Endothelial cell of umbilical vein (primary cell): ENCODE measurements around the gene LAMC2. TPM values are rescaled to one million over a fixed set of nuclear protein-coding genes. Genes with fewer than 3 reads are reported as not detected.

Experiments used
- BruUV-seq: library from RNA; stranded (reverse); fragments of 400-500 nt; replicated peaks from 2 replicates; lab custom pipeline; 2021; lab: Mats Ljungman, UMichigan
- CTCF ChIA-PET: fragments of 300-600, 350-600 bp; sonication (Branson Sonifier 250); formaldehyde crosslinking; loops from one replicate; lab custom pipeline; 2021; ENCODE audit warnings: antibody characterized with exemption, inconsistent platforms; lab: Charles Lee
- POLR2A ChIA-PET: fragments of 300-600, 350-600 bp; sonication (Branson Sonifier 250); formaldehyde crosslinking; loops from one replicate; lab custom pipeline; 2021; ENCODE audit warnings: antibody characterized with exemption, inconsistent platforms; lab: Charles Lee
- DNase-seq: peaks from one replicate; pipeline ENCODE4 v3.0.0-alpha.2; 2011; ENCODE audit warnings: low read depth, low spot score
- FAIRE-seq: peaks from 2 replicates; lab custom pipeline; 2011; peaks lifted over from hg19 to GRCh38; lab: Jason Lieb, UNC
- H2AFZ ChIP-seq: 2 replicates; pipeline ENCODE4 v1.6.0; 2012; ENCODE audit warnings: low read depth, low read length, control low read depth, inconsistent platforms
- H3K27ac ChIP-seq: 2 replicates; pipeline ENCODE4 v1.5.1; 2011; ENCODE audit warnings: low read depth, mild to moderate bottlenecking, control low read depth, low read length, moderate library complexity; ENCODE audit not compliant: insufficient read depth
- H3K27me3 ChIP-seq, 2 experiments: 2 replicates each; pipeline versions ENCODE4 v1.6.0 to v1.6.1; 2011; ENCODE audit warnings: low read length in 2 of 2, mixed read lengths in 1 of 2; ENCODE audit not compliant: control insufficient read depth in 2 of 2, insufficient read depth in 2 of 2
- H3K36me3 ChIP-seq, 2 experiments: 2 replicates in 1 of 2; 3 replicates in 1 of 2; pipeline ENCODE4 v1.5.1; 2011; ENCODE audit warnings: low read length in 2 of 2, mild to moderate bottlenecking in 1 of 2, moderate library complexity in 1 of 2; ENCODE audit not compliant: control insufficient read depth in 2 of 2, insufficient read depth in 2 of 2; ENCODE audit errors: extremely low read depth in 1 of 2
- H3K4me1 ChIP-seq: 3 replicates; pipeline ENCODE4 v1.5.1; 2011; ENCODE audit warnings: mild to moderate bottlenecking, low read length; ENCODE audit not compliant: control insufficient read depth, insufficient read depth; ENCODE audit errors: extremely low read depth
- H3K4me2 ChIP-seq: 2 replicates; pipeline ENCODE4 v1.6.1; 2011; ENCODE audit warnings: low read length, control low read depth, mixed read lengths; ENCODE audit not compliant: insufficient read depth
- H3K4me3 ChIP-seq, 3 experiments: fragments of 200-600 bp in 1 of 3; sonication (generic), shearing (Covaris generic) in 1 of 3; replicated peaks in 1 of 3; 2 replicates each; pipeline ENCODE4 v1.5.1; 2011 to 2016; ENCODE audit warnings: control low read depth in 3 of 3, low read length in 3 of 3, mild to moderate bottlenecking in 2 of 3, inconsistent platforms in 1 of 3, low read depth in 1 of 3, moderate library complexity in 1 of 3; ENCODE audit not compliant: insufficient read depth in 1 of 3
- H3K79me2 ChIP-seq: 2 replicates; pipeline ENCODE4 v1.6.0; 2012; ENCODE audit warnings: low read length, inconsistent platforms; ENCODE audit not compliant: control insufficient read depth, insufficient read depth
- H3K9ac ChIP-seq: replicated peaks from 2 replicates; pipeline ENCODE3; 2011; ENCODE audit warnings: low read length, control low read depth; ENCODE audit not compliant: insufficient read depth; ENCODE audit errors: extremely low read depth
- H3K9me1 ChIP-seq: replicated peaks from 3 replicates; pipeline ENCODE4 v1.6.0; 2011; ENCODE audit warnings: mild to moderate bottlenecking, low read length; ENCODE audit not compliant: control insufficient read depth, insufficient read depth; ENCODE audit errors: extremely low read depth
- H3K9me3 ChIP-seq: replicated peaks from 2 replicates; pipeline ENCODE4 v1.5.1; 2012; ENCODE audit warnings: low read length, inconsistent platforms; ENCODE audit not compliant: control insufficient read depth, insufficient read depth
- H4K20me1 ChIP-seq: replicated peaks from 2 replicates; pipeline ENCODE3; 2011; ENCODE audit warnings: mild to moderate bottlenecking, low read length; ENCODE audit not compliant: control insufficient read depth, insufficient read depth; ENCODE audit errors: extremely low read depth
- FOS ChIP-seq: IDR thresholded peaks from 2 replicates; pipeline ENCODE4 v1.6.1; 2011; ENCODE audit warnings: mild to moderate bottlenecking, low read length, moderate library complexity, borderline replicate concordance; ENCODE audit not compliant: insufficient read depth
- GATA2 ChIP-seq: IDR thresholded peaks from 2 replicates; pipeline ENCODE4 v1.7.0; 2011; ENCODE audit warnings: low read depth, mild to moderate bottlenecking, moderate library complexity, mixed read lengths, low read length; ENCODE audit not compliant: insufficient read length, insufficient read depth
- JUN ChIP-seq: IDR thresholded peaks from 2 replicates; pipeline ENCODE4 v1.6.1; 2011; ENCODE audit warnings: borderline replicate concordance, low read depth; ENCODE audit not compliant: insufficient read length, insufficient read depth
- MYC ChIP-seq: IDR thresholded peaks from one replicate; pipeline ENCODE4 v1.6.1; 2011; ENCODE audit warnings: mild to moderate bottlenecking, low read depth, low read length
- POLR2A ChIP-seq: IDR thresholded peaks from 2 replicates; pipeline ENCODE4 v1.6.1; 2012; ENCODE audit warnings: low read depth, mild to moderate bottlenecking, control low read depth, low read length
- POLR2AphosphoS5 ChIP-seq: IDR thresholded peaks from 2 replicates; pipeline ENCODE4 v1.6.1; 2012; ENCODE audit warnings: low read depth, mild to moderate bottlenecking, control low read depth, low read length, moderate library complexity; ENCODE audit not compliant: insufficient read depth
- dilution Hi-C: fragments of 300-500 bp; cut with MboI; formaldehyde crosslinking; loops from one replicate; pipeline ENCODE4 v1.15.0; 2019; ENCODE audit warnings: low sequenced_read_pairs; ENCODE audit not compliant: extremely low pct_ligation_motif_present
- intact Hi-C: fragments of 100-400 bp; cut with micrococcal nuclease; formaldehyde crosslinking; loops from one replicate; pipeline ENCODE4 v1.10.0; 2022
- polyA plus RNA-seq, 4 experiments: library from polyadenylated mRNA; depleted of rRNA in 3 of 4; stranded (reverse) in 3 of 4; unstranded in 1 of 4; fragments of >200 nt; gene quantifications; 2 replicates each; pipeline versions ENCODE4 v1.2.1 to v1.2.3, GENCODE V29; 2011 to 2012; ENCODE audit warnings: missing spikeins in 1 of 4
- total RNA-seq: library from RNA; stranded (reverse); gene quantifications from 2 replicates; pipeline ENCODE4 v1.2.3, GENCODE V29; 2021
- TF ChIP-seq, protein P1 (sequence below): IDR thresholded peaks from 2 replicates; pipeline ENCODE4 v1.6.1; 2011; ENCODE audit not compliant: insufficient read depth, insufficient read length

LAMC2 gene
- total and polyA plus RNA-seq, 2 donors (not counting 3 experiments of a cell fraction or from before 2014, with no cell fraction given) = 0.23 to 0.82 TPM

DNA sequence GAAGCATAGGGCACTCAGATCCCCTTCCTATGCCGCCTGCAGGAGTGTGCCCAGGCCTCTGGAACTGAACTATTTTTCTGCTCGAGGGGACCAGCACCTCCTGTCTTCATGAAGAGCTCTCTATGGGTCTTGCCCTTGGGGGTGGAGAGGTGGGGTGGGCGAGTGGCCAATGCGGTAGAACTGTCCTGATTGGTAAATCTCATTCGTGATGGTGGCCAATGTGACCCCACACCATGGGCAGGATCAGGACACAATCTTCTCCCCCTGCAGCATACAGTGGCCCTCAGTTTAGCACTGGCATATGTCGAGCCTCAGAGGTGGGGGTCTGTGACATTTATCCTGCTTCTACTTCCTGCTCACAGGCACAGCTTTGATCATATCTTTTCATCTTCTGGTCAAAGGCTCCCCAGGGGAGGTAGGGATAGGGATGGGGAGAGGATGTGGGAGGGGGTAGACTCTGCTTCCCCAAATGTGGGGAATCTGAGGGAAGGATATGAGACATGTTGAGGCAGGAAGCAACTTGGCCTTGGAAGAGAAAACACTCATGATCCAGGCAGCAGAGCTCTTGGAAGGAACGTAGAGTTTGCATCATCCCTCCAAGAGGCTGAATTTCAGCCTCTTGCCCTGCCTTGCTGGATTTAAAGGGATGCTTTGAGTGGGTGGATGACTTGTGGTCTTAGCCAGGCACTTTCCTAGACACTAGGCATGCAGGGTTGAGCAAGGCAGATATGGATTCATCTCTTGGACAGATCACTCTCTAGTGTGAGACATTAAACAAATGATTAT lies 81.8 kb downstream of the LAMC2 start:
- Histone ChIP-seq H2AFZ (peak overlapping the region; percentile 48), H3K9me3 (no peaks in the 10 kb centered on the region), H3K9ac (no peak overlapping the region), H3K79me2 (no peaks in the 10 kb centered on the region), H3K9me1 (no peaks in the 10 kb centered on the region), H3K36me3 (no peaks in the 10 kb centered on the region), H3K4me2 (peak overlapping the region; percentile 34), H3K4me3 (no peak overlapping the region), H3K27ac (no peak overlapping the region), H3K4me1 (peaks cover 28% of the 10 kb centered on the region), H4K20me1 (no peaks in the 10 kb centered on the region), H3K27me3 (no peaks in the 10 kb centered on the region)
- FAIRE-seq (peak; percentile 94), DNase-seq (peak; percentile 61)
- intact Hi-C loops = no loop called here
- TF ChIP-seq MYC (no peak), POLR2A (no peak), POLR2AphosphoS5 (peak; percentile 63), GATA2 (peak; percentile 98), JUN (no peak), FOS (peak; percentile 79)
- TF ChIP-seq, protein P1, sequence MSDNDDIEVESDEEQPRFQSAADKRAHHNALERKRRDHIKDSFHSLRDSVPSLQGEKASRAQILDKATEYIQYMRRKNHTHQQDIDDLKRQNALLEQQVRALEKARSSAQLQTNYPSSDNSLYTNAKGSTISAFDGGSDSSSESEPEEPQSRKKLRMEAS = no peak
- BruUV-seq = no TSS peak
- dilution Hi-C loops = no loop called here
- ChIA-PET POLR2A (no interaction called here), CTCF (interaction anchor here (1.0 to 2.2 kb wide), 6 partner anchors 11 to 305 kb away, joined by 3 to 6 read pairs (median 4); no protein-coding TSS in a partner anchor)
